WI38 (cell line): ENCODE results near the gene MAN1C1.
A peak's percentile ranks its signal among the peaks of the same experiment; 100 is the strongest.

Source experiments
- H3K4me3 ChIP-seq: 2 replicates; pipeline ENCODE4 v1.5.1; 2011; ENCODE audit warnings: low read depth, mild to moderate bottlenecking, control low read depth, low read length
- TF ChIP-seq, protein P1 (sequence below): IDR thresholded peaks from 2 replicates; pipeline ENCODE4 v1.5.1; 2012; ENCODE audit warnings: low read depth, mild to moderate bottlenecking, control low read depth, low read length

MAN1C1 gene

DNA sequence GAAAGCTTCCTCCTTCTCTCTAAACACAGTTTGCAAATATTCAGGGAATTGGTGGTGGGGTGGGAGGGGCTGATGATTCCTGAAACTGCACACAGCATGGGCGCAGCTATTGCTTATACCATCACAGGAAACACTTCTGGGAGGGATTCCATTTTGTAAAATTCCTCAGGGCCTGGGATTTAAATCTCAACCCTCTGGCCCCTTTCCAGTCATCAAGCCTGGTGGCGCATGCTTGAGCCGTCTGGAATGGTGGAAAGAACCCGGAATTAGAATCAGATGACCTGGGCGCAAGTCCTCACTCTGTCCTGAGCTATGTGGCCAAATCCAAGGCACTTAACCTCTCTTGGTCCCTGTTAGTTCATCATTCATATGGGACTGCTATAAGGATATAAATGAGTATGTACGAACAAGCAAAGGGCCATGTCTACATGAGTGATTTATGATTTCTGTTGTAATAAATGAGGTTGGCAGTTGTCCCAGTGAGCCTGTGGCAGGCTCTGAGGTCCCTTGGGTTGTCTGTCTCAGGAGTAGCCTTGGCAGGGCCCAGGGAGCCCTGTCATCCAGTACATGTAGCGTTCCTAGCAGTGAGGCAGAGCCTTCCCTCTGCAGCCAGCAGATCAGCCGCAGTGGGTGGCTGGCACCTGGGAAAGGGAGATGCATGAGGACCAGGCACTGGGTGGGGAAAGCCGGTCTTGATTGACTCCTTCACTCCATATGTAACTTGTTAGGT, 72.0 kb downstream of the MAN1C1 start:
- TF ChIP-seq, protein P1, sequence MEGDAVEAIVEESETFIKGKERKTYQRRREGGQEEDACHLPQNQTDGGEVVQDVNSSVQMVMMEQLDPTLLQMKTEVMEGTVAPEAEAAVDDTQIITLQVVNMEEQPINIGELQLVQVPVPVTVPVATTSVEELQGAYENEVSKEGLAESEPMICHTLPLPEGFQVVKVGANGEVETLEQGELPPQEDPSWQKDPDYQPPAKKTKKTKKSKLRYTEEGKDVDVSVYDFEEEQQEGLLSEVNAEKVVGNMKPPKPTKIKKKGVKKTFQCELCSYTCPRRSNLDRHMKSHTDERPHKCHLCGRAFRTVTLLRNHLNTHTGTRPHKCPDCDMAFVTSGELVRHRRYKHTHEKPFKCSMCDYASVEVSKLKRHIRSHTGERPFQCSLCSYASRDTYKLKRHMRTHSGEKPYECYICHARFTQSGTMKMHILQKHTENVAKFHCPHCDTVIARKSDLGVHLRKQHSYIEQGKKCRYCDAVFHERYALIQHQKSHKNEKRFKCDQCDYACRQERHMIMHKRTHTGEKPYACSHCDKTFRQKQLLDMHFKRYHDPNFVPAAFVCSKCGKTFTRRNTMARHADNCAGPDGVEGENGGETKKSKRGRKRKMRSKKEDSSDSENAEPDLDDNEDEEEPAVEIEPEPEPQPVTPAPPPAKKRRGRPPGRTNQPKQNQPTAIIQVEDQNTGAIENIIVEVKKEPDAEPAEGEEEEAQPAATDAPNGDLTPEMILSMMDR = no peak
- H3K4me3 ChIP-seq = no peak overlapping the region

- TF ChIP-seq, protein P1 = no peak
- no peak overlapping the region for H3K4me3 ChIP-seq
Measured at GRCh38 chr1:25689686-25690381, 73.2 kb downstream of the MAN1C1 start.

DNA sequence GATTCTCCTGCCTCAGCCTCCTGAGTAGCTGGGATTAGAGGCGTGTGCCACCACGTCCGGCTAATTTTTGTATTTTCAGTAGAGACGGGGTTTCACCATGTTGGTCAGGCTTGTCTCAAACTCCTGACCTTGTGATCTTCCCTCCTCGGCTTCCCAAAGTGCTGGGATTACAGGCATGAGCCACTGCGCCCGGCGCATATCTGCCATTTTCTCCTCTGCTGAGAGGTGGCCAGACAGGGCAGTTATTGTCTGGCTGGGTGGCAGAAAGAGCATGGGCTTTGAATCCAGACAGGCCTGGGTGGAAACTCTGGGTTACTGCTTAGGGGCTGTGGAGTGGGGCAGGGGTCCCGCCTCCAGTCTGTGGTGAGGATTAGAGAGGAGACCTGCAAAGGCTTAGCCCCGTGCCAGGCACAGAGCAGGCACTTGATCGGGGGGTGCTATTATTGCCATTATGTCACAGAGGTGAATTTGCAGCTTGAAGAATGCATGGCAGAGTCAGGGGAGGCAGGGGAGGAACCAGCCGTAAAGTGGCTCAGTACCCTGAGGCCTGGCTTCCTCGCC, 73.9 kb downstream of the MAN1C1 start:
- no peak overlapping the region for H3K4me3 ChIP-seq
- TF ChIP-seq, protein P1 = no peak

DNA sequence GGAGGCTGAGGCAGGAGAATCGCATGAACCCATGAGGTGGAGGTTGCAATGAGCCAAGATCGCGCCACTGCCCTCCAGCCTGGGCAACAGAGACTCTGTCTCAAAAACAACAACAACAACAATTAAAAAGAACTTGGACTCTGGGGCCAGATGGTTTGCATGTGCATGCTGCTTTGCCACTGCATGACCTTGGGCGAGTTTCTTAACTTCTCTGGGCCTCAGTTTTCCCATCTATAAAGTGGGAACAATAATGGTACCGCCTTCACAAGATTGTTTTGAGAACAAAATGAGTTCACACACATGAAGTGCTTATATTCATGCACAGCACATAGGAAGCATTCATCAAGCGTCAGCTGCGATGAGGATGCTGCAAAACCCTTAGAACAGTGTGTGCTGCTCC, 74.6 kb downstream of the MAN1C1 start:
- TF ChIP-seq, protein P1 = no peak
- no peak overlapping the region for H3K4me3 ChIP-seq

- TF ChIP-seq, protein P1 = peak; percentile 30
- H3K4me3 ChIP-seq = no peak overlapping the region
Measured at GRCh38 chr1:25692560-25692959, 76.0 kb downstream of the MAN1C1 start.

- no peak overlapping the region for H3K4me3 ChIP-seq
- TF ChIP-seq, protein P1 = 0 out of 2 replicates have a peak, but pooled peaks have one; percentile 17
Measured at GRCh38 chr1:25694167-25695007, 77.8 kb downstream of the MAN1C1 start.
